Endothelial cell (in vitro differentiated cells): Measurements from ENCODE around the gene DTWD2. TPM values are rescaled to one million over a fixed set of nuclear protein-coding genes. Genes with fewer than 3 reads are reported as not detected.
"Not testable (repeated sequence)": the region's sequence is repeated elsewhere in the genome, so short reads cannot be mapped to it uniquely, and the experiment has no call there.

ENCODE experiments used
- DNase-seq: peaks from one replicate; pipeline ENCODE4 v3.0.0; 2021; ENCODE audit warnings: low spot score
- H3K27ac Mint-ChIP-seq: one replicate; pipeline ENCODE4 v1.8.0; 2021; ENCODE audit warnings: mixed read lengths, inconsistent platforms; ENCODE audit not compliant: unreplicated experiment
- H3K27me3 Mint-ChIP-seq: one replicate; pipeline ENCODE4 v1.8.0; 2021; ENCODE audit warnings: mild to moderate bottlenecking, moderate library complexity, mixed read lengths, inconsistent platforms; ENCODE audit not compliant: unreplicated experiment
- H3K36me3 Mint-ChIP-seq: one replicate; pipeline ENCODE4 v1.8.0; 2021; ENCODE audit warnings: mild to moderate bottlenecking, low read depth, mixed read lengths, inconsistent platforms; ENCODE audit not compliant: unreplicated experiment
- H3K4me1 Mint-ChIP-seq: one replicate; pipeline ENCODE4 v1.8.0; 2021; ENCODE audit warnings: mild to moderate bottlenecking, mixed read lengths, inconsistent platforms; ENCODE audit not compliant: unreplicated experiment
- H3K4me3 Mint-ChIP-seq: one replicate; pipeline ENCODE4 v1.8.0; 2021; ENCODE audit warnings: mild to moderate bottlenecking, mixed read lengths, inconsistent platforms; ENCODE audit not compliant: unreplicated experiment
- H3K9me3 Mint-ChIP-seq: one replicate; pipeline ENCODE4 v1.8.0; 2021; ENCODE audit warnings: mixed read lengths, inconsistent platforms; ENCODE audit not compliant: unreplicated experiment
- total RNA-seq: library from RNA; stranded (reverse); fragmentation: NEBNext Ultra II Directional; extraction: Animal tissue kit (Norgen Biotek cat#: 25700); gene quantifications from one replicate; pipeline ENCODE4 v1.2.1, GENCODE V29; 2021; ENCODE audit not compliant: unreplicated experiment
- TF ChIP-seq, protein P1 (sequence below): fragments of 200-600 bp; sonication (generic); IDR thresholded peaks from one replicate; pipeline ENCODE4 v1.5.0; 2021; ENCODE audit warnings: antibody characterized with exemption; ENCODE audit not compliant: unreplicated experiment

Gene DTWD2
- total RNA-seq, 1 donor from 2014 or later: 2.7 TPM

DNA sequence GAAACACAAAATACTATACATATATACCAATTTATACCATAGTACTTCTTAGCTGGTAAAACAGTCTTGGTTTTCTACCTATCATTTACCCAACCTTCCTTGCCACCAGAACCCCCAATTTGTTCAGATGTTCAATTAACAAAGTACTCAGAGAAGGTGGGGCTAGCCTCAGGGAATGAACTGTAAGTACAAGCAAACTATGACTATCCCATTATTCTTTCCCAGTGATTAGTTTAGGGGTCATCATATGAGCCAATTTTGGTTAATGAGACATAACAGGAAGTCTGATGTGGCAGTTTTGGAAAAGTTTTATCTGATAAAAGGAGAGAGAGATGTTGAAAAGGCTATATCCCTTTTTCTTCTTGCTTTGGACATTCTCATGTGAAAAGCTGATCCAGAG is 125.8 kb downstream of the DTWD2 start:
- no peak for DNase-seq
- H3K36me3 Mint-ChIP-seq: no peaks in the 10 kb centered on the region
- no peak overlapping the region for H3K27ac Mint-ChIP-seq

DNA sequence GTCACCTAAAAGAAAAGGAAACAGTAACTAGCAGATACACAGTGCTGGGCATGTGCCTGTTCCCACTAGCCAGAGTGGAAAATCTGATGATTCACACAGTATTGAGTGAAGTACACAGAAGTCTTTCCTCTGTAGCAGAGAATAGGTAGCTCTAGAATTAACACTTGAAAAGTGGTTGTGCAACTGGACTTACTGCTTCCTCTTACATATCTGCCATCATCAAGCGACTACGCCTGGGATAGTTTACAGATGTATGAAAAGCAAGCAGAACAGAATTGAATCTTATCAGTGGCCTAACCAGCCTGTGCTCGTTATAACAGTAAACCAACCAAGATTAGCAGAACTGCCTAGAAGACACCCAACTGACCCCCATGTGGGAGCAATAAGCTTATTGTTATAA is 130.6 kb downstream of the DTWD2 start:
- DNase-seq: no peak
- no peaks in the 10 kb centered on the region for H3K9me3 Mint-ChIP-seq
- H3K27me3 Mint-ChIP-seq: peaks cover 2% of the 10 kb centered on the region
- H3K4me3 Mint-ChIP-seq: no peak overlapping the region
- no peaks in the 10 kb centered on the region for H3K36me3 Mint-ChIP-seq
- H3K27ac Mint-ChIP-seq: no peak overlapping the region
- TF ChIP-seq, protein P1, sequence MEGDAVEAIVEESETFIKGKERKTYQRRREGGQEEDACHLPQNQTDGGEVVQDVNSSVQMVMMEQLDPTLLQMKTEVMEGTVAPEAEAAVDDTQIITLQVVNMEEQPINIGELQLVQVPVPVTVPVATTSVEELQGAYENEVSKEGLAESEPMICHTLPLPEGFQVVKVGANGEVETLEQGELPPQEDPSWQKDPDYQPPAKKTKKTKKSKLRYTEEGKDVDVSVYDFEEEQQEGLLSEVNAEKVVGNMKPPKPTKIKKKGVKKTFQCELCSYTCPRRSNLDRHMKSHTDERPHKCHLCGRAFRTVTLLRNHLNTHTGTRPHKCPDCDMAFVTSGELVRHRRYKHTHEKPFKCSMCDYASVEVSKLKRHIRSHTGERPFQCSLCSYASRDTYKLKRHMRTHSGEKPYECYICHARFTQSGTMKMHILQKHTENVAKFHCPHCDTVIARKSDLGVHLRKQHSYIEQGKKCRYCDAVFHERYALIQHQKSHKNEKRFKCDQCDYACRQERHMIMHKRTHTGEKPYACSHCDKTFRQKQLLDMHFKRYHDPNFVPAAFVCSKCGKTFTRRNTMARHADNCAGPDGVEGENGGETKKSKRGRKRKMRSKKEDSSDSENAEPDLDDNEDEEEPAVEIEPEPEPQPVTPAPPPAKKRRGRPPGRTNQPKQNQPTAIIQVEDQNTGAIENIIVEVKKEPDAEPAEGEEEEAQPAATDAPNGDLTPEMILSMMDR: no peak
- no peaks in the 10 kb centered on the region for H3K4me1 Mint-ChIP-seq

More for the DNA sequence above, 125.8 kb downstream of the DTWD2 start:
- TF ChIP-seq, protein P1: no peak
- no peaks in the 10 kb centered on the region for H3K9me3 Mint-ChIP-seq
- peaks cover 2% of the 10 kb centered on the region for H3K27me3 Mint-ChIP-seq
- H3K4me1 Mint-ChIP-seq: no peaks in the 10 kb centered on the region
- no peak overlapping the region for H3K4me3 Mint-ChIP-seq

DNA sequence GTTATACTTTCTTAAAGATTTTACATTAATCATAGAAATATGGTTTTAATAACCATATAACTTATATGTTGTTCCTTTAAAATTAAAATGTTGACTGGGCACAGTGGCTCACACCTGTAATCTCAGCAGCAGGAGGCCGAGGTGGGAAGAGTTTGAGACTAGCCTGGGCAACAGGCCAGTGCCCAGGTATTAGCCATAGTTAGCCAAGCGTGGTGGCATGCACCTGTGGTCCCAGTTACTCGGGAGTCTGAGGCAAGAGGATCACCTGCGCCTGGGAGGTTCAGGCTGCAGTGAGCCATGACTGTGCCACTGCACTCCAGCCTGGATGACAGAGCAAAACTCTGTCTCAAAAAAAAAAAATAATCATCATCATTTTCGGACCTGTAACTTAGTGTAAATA is 133.5 kb downstream of the DTWD2 start:
- H3K27me3 Mint-ChIP-seq: no peaks in the 10 kb centered on the region
- TF ChIP-seq, protein P1: no peak
- peaks cover 3% of the 10 kb centered on the region for H3K9me3 Mint-ChIP-seq
- no peak overlapping the region for H3K27ac Mint-ChIP-seq
- no peaks in the 10 kb centered on the region for H3K36me3 Mint-ChIP-seq
- no peaks in the 10 kb centered on the region for H3K4me1 Mint-ChIP-seq
- H3K4me3 Mint-ChIP-seq: no peak overlapping the region
- no peak for DNase-seq

DNA sequence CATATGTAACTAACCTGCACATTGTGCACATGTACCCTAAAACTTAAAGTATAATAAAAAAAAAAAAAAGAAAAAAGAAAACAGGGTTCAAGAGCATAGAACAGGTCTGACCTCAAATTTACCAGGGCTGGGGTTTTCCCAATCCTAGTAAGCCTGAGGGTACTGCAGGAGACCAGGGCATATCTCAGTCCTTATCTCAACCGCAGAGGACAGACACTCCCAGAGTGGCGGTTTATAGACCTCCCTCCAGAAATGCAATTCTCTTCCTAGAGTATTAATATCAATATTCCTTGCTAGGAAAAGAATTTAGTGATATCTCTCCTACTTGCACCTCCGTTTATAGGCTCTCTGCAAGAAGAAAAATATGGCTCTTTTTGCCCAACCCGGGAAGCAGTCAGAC is 136.6 kb downstream of the DTWD2 start:
- DNase-seq, H3K4me1 Mint-ChIP-seq, H3K9me3 Mint-ChIP-seq, H3K27ac Mint-ChIP-seq, H3K4me3 Mint-ChIP-seq, H3K27me3 Mint-ChIP-seq, H3K36me3 Mint-ChIP-seq: not testable (repeated sequence)

DNA sequence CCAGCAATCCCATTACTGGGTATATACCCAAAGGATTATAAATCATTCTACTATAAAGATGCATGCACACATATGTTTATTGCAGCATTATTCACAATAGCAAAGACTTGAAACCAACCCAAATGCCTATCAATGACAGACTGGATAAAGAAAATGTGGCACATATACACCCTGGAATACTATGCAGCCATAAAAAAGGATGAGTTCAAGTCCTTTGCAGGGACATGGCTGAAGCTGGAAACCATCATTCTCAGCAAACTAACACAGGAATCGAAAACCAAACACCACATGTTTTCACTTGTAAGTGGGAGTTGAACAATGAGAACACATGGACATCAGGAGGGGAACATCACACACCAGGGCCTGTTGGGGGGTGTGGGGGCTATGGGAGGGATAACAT is 138.8 kb downstream of the DTWD2 start:
- not testable (repeated sequence) for H3K36me3 Mint-ChIP-seq, H3K9me3 Mint-ChIP-seq, H3K4me3 Mint-ChIP-seq, H3K4me1 Mint-ChIP-seq, H3K27me3 Mint-ChIP-seq, H3K27ac Mint-ChIP-seq, DNase-seq

DNA sequence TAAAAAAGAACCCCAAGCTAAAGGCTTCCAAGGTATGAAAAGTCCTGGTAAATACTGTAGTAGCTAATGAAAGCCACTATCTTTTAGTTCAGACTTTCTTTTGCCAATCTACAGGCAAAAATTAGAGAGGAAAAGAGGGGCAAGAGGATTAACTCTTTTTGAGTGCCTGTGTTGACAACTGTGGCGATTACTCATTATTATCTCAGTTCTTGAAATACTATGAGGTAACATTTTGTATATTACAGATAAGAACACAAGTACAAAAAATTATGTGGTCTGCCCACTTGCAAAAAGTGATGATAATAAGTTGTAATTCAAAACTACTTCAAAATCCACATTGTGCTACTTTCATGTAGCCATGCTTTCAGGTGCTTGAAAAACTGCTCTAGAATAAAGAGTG is 144.0 kb downstream of the DTWD2 start:
- H3K36me3 Mint-ChIP-seq: no peaks in the 10 kb centered on the region
- TF ChIP-seq, protein P1: no peak
- H3K27ac Mint-ChIP-seq: no peak overlapping the region
- H3K27me3 Mint-ChIP-seq: no peaks in the 10 kb centered on the region
- no peaks in the 10 kb centered on the region for H3K9me3 Mint-ChIP-seq
- no peak for DNase-seq
- no peak overlapping the region for H3K4me3 Mint-ChIP-seq
- no peaks in the 10 kb centered on the region for H3K4me1 Mint-ChIP-seq
